Trophoblast cell (in vitro differentiated cells and primary cell): ENCODE data around the gene ULK3.
A peak's percentile ranks its signal among the peaks of the same experiment; 100 is the strongest.

Experiments
- DNase-seq, 2 donors: peaks; one replicate each; pipeline ENCODE4 v3.0.0-alpha.2; 2016
- H2AFZ ChIP-seq: 2 replicates; pipeline ENCODE4 v1.6.1; 2013; ENCODE audit warnings: low read length, moderate library complexity, mild to moderate bottlenecking; ENCODE audit not compliant: insufficient read depth, poor library complexity
- H2AK5ac ChIP-seq: 2 replicates; pipeline ENCODE4 v1.6.1; 2013; ENCODE audit warnings: mild to moderate bottlenecking, low read length
- H2BK120ac ChIP-seq: 2 replicates; pipeline ENCODE4 v1.6.1; 2013; ENCODE audit warnings: low read length, mild to moderate bottlenecking, moderate library complexity; ENCODE audit not compliant: insufficient read depth, poor library complexity
- H2BK12ac ChIP-seq: 2 replicates; pipeline ENCODE4 v1.6.1; 2013; ENCODE audit warnings: mild to moderate bottlenecking, low read length, moderate library complexity
- H2BK5ac ChIP-seq: 2 replicates; pipeline ENCODE4 v1.6.1; 2013; ENCODE audit warnings: low read length, low read depth, moderate library complexity, mild to moderate bottlenecking; ENCODE audit not compliant: poor library complexity
- H3K14ac ChIP-seq: 2 replicates; pipeline ENCODE4 v1.6.1; 2013; ENCODE audit warnings: mild to moderate bottlenecking, low read length
- H3K18ac ChIP-seq: 2 replicates; pipeline ENCODE4 v1.6.1; 2013; ENCODE audit warnings: mild to moderate bottlenecking, low read length
- H3K23ac ChIP-seq: 2 replicates; pipeline ENCODE4 v1.6.1; 2013; ENCODE audit warnings: low read length
- H3K27ac ChIP-seq: 2 replicates; pipeline ENCODE4 v1.5.1; 2013; ENCODE audit warnings: low read depth, mild to moderate bottlenecking, inconsistent platforms, low read length, moderate library complexity
- H3K27me3 ChIP-seq: 2 replicates; pipeline ENCODE4 v1.6.1; 2013; ENCODE audit warnings: inconsistent platforms, mild to moderate bottlenecking, low read length, moderate library complexity; ENCODE audit not compliant: insufficient read depth
- H3K36me3 ChIP-seq, 2 experiments: 1 replicate in 1 of 2; 2 replicates in 1 of 2; pipeline ENCODE4 v1.6.1; 2013; ENCODE audit warnings: low read length in 2 of 2, mild to moderate bottlenecking in 2 of 2, moderate library complexity in 1 of 2; ENCODE audit not compliant: insufficient read depth in 2 of 2, control insufficient read depth in 1 of 2
- H3K4ac ChIP-seq: 2 replicates; pipeline ENCODE4 v1.6.1; 2013; ENCODE audit warnings: low read depth, mild to moderate bottlenecking, low read length, moderate library complexity
- H3K4me1 ChIP-seq, 2 experiments: 1 replicate in 1 of 2; 2 replicates in 1 of 2; pipeline ENCODE4 v1.6.1; 2013; ENCODE audit warnings: low read length in 2 of 2, mild to moderate bottlenecking in 2 of 2, moderate library complexity in 1 of 2; ENCODE audit not compliant: insufficient read depth in 2 of 2, control insufficient read depth in 1 of 2
- H3K4me2 ChIP-seq: 2 replicates; pipeline ENCODE4 v1.6.1; 2013; ENCODE audit warnings: inconsistent platforms, mild to moderate bottlenecking, low read length, moderate library complexity
- H3K4me3 ChIP-seq: 2 replicates; pipeline ENCODE4 v1.5.1; 2013; ENCODE audit warnings: mild to moderate bottlenecking, low read depth, low read length, inconsistent platforms
- H3K79me1 ChIP-seq: one replicate; pipeline ENCODE4 v1.6.1; 2013; ENCODE audit warnings: low read length
- H3K79me2 ChIP-seq: 2 replicates; pipeline ENCODE4 v1.6.1; 2013; ENCODE audit warnings: low read length, mild to moderate bottlenecking; ENCODE audit not compliant: control insufficient read depth, insufficient read depth, poor library complexity
- H3K9ac ChIP-seq: 2 replicates; pipeline ENCODE4 v1.6.1; 2013; ENCODE audit warnings: mild to moderate bottlenecking, low read length
- H3K9me3 ChIP-seq: 2 replicates; pipeline ENCODE4 v1.6.1; 2013; ENCODE audit warnings: low read depth, mild to moderate bottlenecking, control low read depth, inconsistent platforms, low read length; ENCODE audit not compliant: insufficient read depth
- H4K12ac ChIP-seq: 2 replicates; pipeline ENCODE4 v1.6.1; 2013; ENCODE audit warnings: low read depth, mild to moderate bottlenecking, low read length, moderate library complexity
- H4K8ac ChIP-seq: 2 replicates; pipeline ENCODE4 v1.6.1; 2013; ENCODE audit warnings: low read depth, mild to moderate bottlenecking, low read length, moderate library complexity
- H4K91ac ChIP-seq: one replicate; pipeline ENCODE4 v1.6.1; 2013; ENCODE audit warnings: low read depth, mild to moderate bottlenecking, low read length, moderate library complexity
- WGBS: extraction: QIAGEN DNeasy Blood & Tissue Kit; methylation state at CpG from one replicate; pipeline ENCODE4 v1.1.7; 2013; ENCODE audit warnings: missing lambda C conversion rate; ENCODE audit not compliant: insufficient read length, insufficient coverage; ENCODE audit errors: extremely low coverage; 5-methylcytosine and 5-hydroxymethylcytosine counted together

The ULK3 gene

GRCh38 chr15:74801311-74801997 lies 41.5 kb downstream of the ULK3 start:
- Histone ChIP-seq H2AFZ (no peak overlapping the region), H2BK5ac (no peak overlapping the region), H3K27ac (no peak overlapping the region), H4K8ac (no peak overlapping the region), H3K4me2 (no peak overlapping the region), H3K4ac (no peak overlapping the region), H3K4me3 (no peak overlapping the region), H4K12ac (no peak overlapping the region), H3K36me3 (peaks cover 51 to 60% of the 10 kb centered on the region in 2 experiments), H2BK120ac (no peak overlapping the region), H3K9me3 (no peaks in the 10 kb centered on the region), H3K79me1 (no peaks in the 10 kb centered on the region), H3K79me2 (no peaks in the 10 kb centered on the region), H4K91ac (no peak overlapping the region), H3K14ac (no peak overlapping the region), H3K4me1 (no peaks in the 10 kb centered on the region), H2AK5ac (no peak overlapping the region), H3K9ac (no peak overlapping the region), H2BK12ac (no peak overlapping the region), H3K23ac (no peak overlapping the region), H3K18ac (no peak overlapping the region), H3K27me3 (no peaks in the 10 kb centered on the region)
- WGBS = no CpG with 5 or more reads among the region's 18 CpGs
- DNase-seq = no peak

GRCh38 chr15:74800559-74801094 lies 42.3 kb downstream of the ULK3 start:
- H3K4me3 ChIP-seq = no peak overlapping the region
- H3K79me2 ChIP-seq = no peaks in the 10 kb centered on the region
- no peak overlapping the region for H4K91ac ChIP-seq
- no peak overlapping the region for H3K14ac ChIP-seq
- peaks cover 51 to 60% of the 10 kb centered on the region in 2 experiments for H3K36me3 ChIP-seq
- no peak overlapping the region for H2AK5ac ChIP-seq
- H3K18ac ChIP-seq = no peak overlapping the region
- no peak overlapping the region for H3K27ac ChIP-seq
- H2BK12ac ChIP-seq = no peak overlapping the region
- no peak for DNase-seq
- H2BK120ac ChIP-seq = no peak overlapping the region
- no peak overlapping the region for H4K12ac ChIP-seq
- no peak overlapping the region for H3K4me2 ChIP-seq
- H3K9ac ChIP-seq = no peak overlapping the region
- no peaks in the 10 kb centered on the region for H3K9me3 ChIP-seq
- no peak overlapping the region for H2BK5ac ChIP-seq
- no peaks in the 10 kb centered on the region for H3K27me3 ChIP-seq
- H4K8ac ChIP-seq = no peak overlapping the region
- H3K4me1 ChIP-seq = no peaks in the 10 kb centered on the region
- no peak overlapping the region for H2AFZ ChIP-seq
- no peak overlapping the region for H3K23ac ChIP-seq
- H3K4ac ChIP-seq = no peak overlapping the region
- WGBS = no CpG with 5 or more reads among the region's 20 CpGs
- no peaks in the 10 kb centered on the region for H3K79me1 ChIP-seq

- H3K27me3 ChIP-seq = no peaks in the 10 kb centered on the region
- H2BK5ac ChIP-seq = no peak overlapping the region
- DNase-seq = peak; percentile 60 to 71
- no peaks in the 10 kb centered on the region for H3K9me3 ChIP-seq
- WGBS = no CpG with 5 or more reads among the region's 18 CpGs
- no peaks in the 10 kb centered on the region for H3K79me2 ChIP-seq
- no peak overlapping the region for H3K27ac ChIP-seq
- no peaks in the 10 kb centered on the region for H3K4me1 ChIP-seq
- H3K36me3 ChIP-seq = peaks cover 52 to 60% of the 10 kb centered on the region in 2 experiments
- no peak overlapping the region for H4K91ac ChIP-seq
- no peak overlapping the region for H3K4me2 ChIP-seq
- H2BK12ac ChIP-seq = no peak overlapping the region
- H2AK5ac ChIP-seq = no peak overlapping the region
- H3K23ac ChIP-seq = no peak overlapping the region
- H4K12ac ChIP-seq = no peak overlapping the region
- no peak overlapping the region for H2AFZ ChIP-seq
- no peak overlapping the region for H3K4ac ChIP-seq
- no peak overlapping the region for H3K18ac ChIP-seq
- no peak overlapping the region for H3K4me3 ChIP-seq
- no peak overlapping the region for H4K8ac ChIP-seq
- H2BK120ac ChIP-seq = no peak overlapping the region
- no peak overlapping the region for H3K9ac ChIP-seq
- no peak overlapping the region for H3K14ac ChIP-seq
- H3K79me1 ChIP-seq = no peaks in the 10 kb centered on the region
Observed at GRCh38 chr15:74799856-74800558, 42.9 kb downstream of the ULK3 start.

GRCh38 chr15:74799255-74799855 lies 43.6 kb downstream of the ULK3 start:
- Histone ChIP-seq H3K18ac (no peak overlapping the region), H3K36me3 (peaks cover 56 to 59% of the 10 kb centered on the region in 2 experiments), H3K4ac (no peak overlapping the region), H3K79me2 (no peaks in the 10 kb centered on the region), H4K91ac (no peak overlapping the region), H3K14ac (no peak overlapping the region), H3K9ac (no peak overlapping the region), H4K8ac (no peak overlapping the region), H2BK12ac (no peak overlapping the region), H3K27me3 (no peaks in the 10 kb centered on the region), H3K79me1 (no peaks in the 10 kb centered on the region), H3K4me1 (no peaks in the 10 kb centered on the region), H2BK5ac (no peak overlapping the region), H2BK120ac (no peak overlapping the region), H4K12ac (no peak overlapping the region), H3K23ac (no peak overlapping the region), H3K27ac (no peak overlapping the region), H3K4me3 (no peak overlapping the region), H2AFZ (no peak overlapping the region), H3K4me2 (no peak overlapping the region), H2AK5ac (no peak overlapping the region), H3K9me3 (no peaks in the 10 kb centered on the region)
- DNase-seq = no peak
- no CpG with 5 or more reads among the region's 16 CpGs for WGBS
